Stimulated activated CD4-positive, alpha-beta T cell treated with anti-CD3 and anti-CD28 coated beads, Interleukin-1b, Interleukin-23, amount 100 ng/mL, for 24 hours (primary cell): ENCODE measurements around the gene RNPC3.

ENCODE experiments used
- DNase-seq, 4 experiments: peaks; one replicate each; pipeline ENCODE4 v3.0.0-alpha.2; 2020; ENCODE audit warnings: low read depth in 4 of 4, low spot score in 1 of 4

RNPC3 gene

GRCh38 chr1:103525607-103526507 is at the start of gene RNPC3:
TSS of gene RNPC3 (plus strand) at chr1:103525699. CDS start at chr1:103526071, 372 bp downstream.
- peak; percentile 73 to 88 (median 80) for DNase-seq

DNA sequence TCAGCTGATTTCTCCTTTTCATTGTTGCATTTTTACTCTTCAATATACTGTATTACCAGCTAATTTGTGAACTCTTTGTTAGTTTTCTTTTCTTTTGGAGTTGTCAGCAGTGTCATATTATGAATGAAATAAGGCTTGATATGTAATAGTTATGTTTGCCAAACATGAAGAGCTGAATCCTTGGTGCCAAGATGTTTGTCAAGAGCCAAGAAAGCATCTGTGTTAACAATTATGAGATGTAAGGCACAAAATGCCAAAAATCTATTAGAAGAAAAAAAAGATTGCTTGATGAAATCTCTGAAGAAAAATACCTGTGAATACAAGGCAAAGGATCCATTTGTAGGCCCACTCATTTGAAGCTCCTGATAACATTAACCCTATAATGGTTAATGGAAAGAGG is 48.4 kb upstream of the RNPC3 start:
- no peak for DNase-seq

- DNase-seq, result no peak
Measured at GRCh38 chr1:103489935-103490334, 35.6 kb upstream of the RNPC3 start.

- no peak for DNase-seq
Measured at GRCh38 chr1:103492003-103492625, 33.4 kb upstream of the RNPC3 start.

- no peak for DNase-seq
Measured at GRCh38 chr1:103496014-103496635, 29.4 kb upstream of the RNPC3 start.

DNA sequence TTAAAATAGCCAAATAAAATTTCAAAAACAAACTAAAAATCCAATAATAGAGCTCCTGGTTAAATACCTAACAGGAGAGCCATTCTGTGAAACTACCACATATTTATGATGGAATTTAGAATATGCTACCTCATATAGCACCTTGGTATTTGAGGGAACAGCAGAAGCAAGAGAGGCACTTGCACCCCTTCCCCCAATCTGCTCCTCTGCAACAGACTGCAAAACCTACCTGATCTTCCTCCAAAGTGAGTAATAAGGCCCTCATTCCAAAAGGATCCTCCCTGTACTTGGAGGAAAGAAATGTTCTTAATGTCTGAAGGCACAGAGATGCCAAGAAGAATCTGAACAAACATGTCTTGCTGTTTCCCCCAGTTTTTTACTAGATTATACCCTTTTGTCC is 28.1 kb upstream of the RNPC3 start:
- no peak for DNase-seq

DNA sequence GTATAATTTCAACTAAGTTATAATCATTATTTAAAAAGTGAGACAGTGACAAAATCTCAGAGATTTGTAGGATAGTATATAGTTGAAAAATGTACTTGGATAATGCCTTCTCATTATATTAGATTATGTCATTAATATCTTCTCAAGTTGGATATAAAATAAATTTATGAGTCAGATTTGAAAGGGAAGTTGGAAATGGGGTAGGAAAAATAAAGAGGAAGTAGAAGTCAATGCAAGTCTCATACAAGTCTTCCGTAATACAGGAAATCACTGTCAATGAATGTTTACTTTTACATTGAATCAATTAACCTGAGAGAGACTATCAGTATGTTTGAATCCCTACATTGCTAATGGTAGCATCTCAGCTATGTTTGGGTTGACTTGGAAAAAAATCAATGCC is 16.2 kb upstream of the RNPC3 start:
- no peak for DNase-seq

GRCh38 chr1:103513711-103514110 is 11.8 kb upstream of the RNPC3 start:
- no peak for DNase-seq

DNA sequence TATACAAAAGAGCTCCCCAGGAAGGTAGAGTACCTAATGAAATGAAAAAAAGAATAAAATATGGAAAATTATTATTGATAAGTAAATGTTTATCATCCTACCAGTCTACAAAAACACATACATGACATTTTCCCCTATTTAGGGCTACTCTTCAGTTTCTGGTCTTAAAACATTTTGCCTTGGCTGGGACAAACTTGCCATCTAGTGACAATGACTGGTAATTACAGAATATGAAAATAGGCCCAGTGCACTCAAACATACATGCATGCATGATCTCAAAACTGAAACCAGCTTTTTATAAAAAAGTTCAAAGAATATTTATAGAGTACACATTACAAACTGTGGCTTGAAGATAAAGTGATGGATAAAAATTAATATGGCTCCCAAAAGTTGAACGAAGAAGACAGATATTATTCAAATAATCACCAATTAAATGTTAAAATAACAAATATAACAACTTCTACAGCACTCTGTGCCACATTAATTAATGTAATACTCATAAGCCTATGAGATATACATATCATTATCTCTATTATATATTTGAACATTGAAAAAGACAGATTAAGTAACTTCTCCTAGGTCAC is 10.5 kb upstream of the RNPC3 start:
- no peak for DNase-seq

DNA sequence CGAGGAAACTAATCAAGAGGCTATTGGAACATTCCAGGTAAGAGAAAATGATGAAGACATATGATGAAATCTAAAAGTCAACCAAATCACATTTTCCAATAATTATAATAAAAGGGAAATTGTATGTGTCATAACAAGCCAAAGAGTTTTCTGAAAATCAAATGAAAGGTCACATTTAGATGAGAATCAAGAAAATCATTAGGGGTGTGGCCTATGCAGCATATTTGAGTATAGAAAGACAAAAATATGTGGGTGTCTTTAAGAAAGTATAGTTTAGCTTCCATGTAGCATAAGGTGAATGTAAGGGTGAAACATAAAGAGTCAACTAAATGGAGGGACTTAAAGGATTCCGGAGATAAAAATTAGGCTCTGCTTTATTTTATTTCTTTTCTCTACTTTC is 9.2 kb upstream of the RNPC3 start:
- DNase-seq, result no peak

DNA sequence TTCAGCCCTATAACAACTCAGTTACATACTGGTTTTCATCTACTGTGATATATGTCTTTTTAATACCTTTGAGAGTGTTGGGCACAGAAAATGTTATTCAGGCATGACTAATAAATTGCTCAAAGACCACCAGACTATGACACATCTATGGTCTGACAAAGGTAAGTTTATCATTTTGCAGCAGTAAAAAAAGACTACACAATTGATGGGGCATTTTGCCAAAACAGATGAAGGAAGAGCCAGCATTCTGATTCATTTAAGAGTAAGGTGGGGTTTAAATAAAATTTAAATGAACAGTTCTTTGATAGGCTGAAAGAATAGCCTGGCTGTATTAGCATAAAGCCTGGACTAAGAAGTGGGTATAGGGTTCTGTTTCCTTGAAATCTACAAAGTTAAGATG is 8.8 kb upstream of the RNPC3 start:
- no peak for DNase-seq

DNA sequence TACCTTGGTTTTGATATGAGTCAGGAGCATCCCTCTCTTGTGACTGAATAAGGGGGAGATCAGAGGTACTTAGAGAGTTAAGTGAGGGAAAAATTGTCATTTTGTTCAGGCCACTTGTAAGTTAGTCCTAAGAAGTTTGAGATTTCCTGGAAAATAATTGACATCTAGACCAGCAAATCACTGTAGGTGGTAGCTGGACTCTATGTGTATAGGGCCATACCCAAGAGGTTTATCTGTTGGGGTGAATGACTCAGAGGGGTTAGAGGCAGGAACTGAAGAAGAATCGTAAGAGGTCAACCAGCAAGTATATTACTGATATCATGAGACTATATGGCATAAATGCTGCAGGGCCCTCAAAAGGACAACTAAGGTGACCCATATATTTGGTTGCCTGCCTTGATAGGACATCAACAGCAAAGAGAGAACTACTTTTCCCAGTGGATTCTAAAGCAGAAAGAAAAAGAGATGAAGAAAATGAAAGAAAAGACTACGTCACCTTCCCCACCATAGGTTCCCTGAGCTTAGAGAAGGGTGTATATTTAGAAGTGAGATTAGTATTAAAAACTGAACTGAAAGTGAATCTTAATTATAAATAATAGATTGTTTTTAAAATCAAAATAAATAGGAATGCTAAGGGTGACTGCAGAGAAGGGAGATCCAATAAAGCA is 8.0 kb upstream of the RNPC3 start:
- no peak for DNase-seq

DNA sequence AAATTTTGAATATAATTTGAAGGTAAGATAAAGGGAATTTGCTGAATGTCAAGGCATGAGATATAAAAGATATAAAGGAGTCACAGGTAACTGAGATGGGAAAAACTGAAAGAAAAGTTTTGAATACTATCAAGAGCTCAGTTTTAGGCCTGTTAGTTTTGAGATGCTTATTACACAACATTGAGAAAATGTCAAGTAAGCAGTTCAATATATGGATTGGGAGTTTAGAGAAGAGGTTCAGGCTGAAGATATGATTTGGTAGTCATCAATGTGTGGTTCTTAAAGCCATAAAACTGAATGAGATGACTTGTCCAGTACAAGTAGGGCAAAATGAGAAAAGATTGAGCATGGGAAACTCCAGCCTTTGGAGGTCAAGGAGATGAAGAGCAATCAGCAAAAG is 4.7 kb upstream of the RNPC3 start:
- no peak for DNase-seq

- no peak for DNase-seq
Measured at GRCh38 chr1:103523346-103523745, 2.2 kb upstream of the RNPC3 start.

DNA sequence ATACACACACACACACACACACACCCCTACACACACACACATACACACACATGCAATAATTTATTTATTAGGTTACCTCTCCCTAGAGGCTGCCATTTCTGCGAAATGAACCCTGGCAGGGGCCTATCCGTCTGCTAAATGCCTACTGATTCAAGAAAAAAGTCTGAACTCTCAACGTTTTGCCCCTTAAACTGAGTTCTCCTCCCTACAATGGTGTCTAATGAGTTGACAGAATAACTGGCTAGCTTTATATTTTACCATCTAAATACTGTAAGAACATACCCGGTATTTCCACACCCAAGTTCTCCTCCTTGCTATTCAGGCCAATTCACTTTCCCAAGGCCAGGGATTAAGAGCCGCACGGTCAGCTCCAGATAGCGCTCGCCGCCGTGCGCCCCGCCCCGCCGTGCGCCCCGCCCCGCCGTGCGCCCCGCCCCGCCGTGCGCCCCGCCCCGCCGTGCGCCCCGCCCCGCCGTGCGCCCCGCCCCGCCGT is 339 bp upstream of the RNPC3 start:
- no peak for DNase-seq

DNA sequence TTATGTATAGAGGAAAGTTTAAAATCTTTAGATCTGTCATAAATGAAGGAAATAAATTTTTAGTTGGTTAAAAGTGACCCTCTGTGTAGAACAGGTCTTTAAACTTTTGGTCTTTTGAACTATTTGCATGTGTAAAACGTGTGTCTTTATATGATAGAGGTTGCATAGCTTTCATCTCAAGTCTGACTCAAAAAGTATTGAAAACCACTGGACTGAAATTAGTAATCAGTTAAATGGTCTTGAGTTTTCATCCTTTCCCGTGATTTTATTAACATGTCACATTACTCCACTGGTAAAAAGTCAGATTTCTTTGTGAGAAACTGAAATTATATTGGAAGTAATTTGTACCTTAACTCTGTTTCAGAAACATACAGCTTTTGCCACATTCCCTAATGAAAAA is 1.8 kb downstream of the RNPC3 start:
- no peak for DNase-seq

DNA sequence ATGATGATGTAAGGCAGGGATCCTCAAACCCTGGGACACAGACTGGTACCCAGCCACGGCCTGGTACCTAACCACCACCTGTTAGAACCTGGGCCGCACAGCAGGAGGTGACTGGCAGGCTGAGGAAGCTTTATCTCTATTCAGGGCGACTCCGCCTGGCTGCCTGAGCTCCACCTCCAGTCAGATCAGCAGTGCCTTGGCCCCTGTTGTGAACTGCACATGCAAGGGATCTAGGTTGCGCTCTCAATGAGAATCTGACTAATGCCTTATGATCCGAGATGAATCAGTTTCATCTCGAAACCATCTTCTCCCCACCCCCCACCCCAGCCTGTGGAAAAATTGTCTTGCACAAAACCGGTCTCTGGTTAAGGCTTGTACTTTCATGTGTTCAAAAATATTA is 4.2 kb downstream of the RNPC3 start:
- DNase-seq, result peak; percentile 15 to 44 (median 32)

DNA sequence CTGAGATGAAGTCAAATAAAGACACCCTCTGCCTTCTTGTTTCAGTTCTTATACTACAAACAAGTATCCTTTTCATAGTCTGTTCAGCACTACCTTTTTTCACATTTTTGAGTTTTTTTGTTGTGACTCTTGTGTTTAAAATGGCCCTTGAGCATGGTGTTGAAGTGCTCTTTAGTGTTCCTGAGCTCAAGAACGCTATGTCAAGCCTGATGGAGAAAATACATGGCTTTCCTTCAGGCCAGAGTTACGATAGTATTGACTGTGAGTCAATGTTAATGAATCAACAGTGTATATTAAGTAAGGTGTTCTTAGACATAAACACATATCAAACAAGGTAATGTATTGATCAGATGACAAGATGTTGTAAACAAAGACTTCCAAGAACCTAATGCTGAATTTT is 12.7 kb downstream of the RNPC3 start:
- DNase-seq, result no peak

DNA sequence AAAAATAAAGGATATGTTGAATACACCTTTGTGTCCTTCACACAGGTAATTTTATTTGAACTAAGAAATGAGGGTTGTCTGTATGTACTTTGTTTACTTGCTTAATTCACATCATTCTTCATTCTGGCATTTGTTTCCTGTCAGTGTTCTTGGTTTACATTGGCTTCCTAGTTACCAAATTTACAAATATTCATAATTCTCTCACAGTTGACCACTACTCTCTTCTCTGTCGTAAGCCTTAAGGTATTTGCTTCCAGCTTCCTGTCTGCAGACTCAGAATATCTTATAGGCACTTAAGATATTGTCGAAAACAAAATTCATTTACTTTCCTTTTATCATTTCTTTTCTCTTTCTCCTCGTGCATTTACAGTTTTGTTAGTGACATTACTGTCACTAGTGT is 15.9 kb downstream of the RNPC3 start:
- DNase-seq, result no peak

DNA sequence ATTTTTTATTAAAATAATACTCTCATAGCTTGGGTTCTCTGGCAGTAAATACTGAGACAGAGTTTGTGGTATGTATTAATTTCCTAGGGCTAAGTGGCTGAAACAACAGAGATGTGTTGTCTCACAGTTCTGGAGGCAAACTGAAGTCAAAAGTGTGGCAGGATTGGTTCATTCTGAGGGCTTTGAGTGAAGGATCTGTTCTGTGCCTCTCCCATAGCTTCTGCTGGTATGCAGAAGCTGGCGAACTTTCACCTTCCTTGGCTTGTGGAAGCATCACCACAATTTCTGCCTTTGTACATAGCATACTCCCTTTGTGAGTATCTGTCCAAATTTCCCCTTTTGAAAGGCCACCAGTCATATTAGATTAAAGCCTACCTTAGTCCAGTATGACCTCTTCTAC is 21.0 kb downstream of the RNPC3 start:
- no peak for DNase-seq

DNA sequence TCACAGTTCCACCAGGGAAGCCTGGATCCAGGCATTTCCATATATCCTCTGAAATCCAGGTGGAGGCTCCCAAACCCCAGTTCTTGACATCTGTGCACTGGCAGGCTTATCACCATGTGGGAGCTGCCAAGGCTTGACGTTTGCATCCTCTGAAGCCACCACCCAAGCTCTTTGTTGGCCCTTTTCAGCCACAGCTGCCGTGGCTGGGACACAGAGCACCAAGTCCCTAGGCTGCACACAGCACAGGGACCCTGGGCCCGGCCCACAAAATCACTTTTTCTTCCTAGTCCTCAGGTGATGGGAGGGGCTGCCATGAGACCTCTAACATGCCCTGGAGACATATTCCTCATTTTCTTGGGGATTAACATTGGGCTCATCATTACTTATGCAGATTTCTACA is 22.3 kb downstream of the RNPC3 start:
- DNase-seq, result no peak
